ENCODE data around the gene DDX10. TPM values are rescaled to one million over a fixed set of nuclear protein-coding genes. Genes with fewer than 3 reads are reported as not detected.

DDX10 gene
- total and polyA plus RNA-seq, 9 donors: 13.1 to 34.3 (median 25.7) TPM

- Histone ChIP-seq H3K4me3 (no peak overlapping the region), H3K4me1 (ENCODE audit: insufficient read depth) (peaks cover 9% of the 10 kb centered on the region), H3K36me3 (no peaks in the 10 kb centered on the region), H3K27ac (no peak overlapping the region), H3K9me3 (no peaks in the 10 kb centered on the region), H3K27me3 (no peaks in the 10 kb centered on the region)
- DNase-seq: no peak
- TF ChIP-seq EP300 (IDR thresholded peaks at IDR 0.05): no peak
- TF ChIP-seq CTCF (IDR thresholded peaks at IDR 0.05): no peak
- no peak for TF ChIP-seq POLR2A (IDR thresholded peaks at IDR 0.05)
- intact Hi-C loops (cut with DNase I): no loop called here
Observed at GRCh38 chr11:108851781-108852180, 186.9 kb downstream of the DDX10 start.

GRCh38 chr11:108852701-108853100 is 187.8 kb downstream of the DDX10 start:
- intact Hi-C loops (cut with DNase I): no loop called here
- TF ChIP-seq EP300 (IDR thresholded peaks at IDR 0.05): no peak
- no peak for TF ChIP-seq CTCF (IDR thresholded peaks at IDR 0.05)
- no peak for TF ChIP-seq POLR2A (IDR thresholded peaks at IDR 0.05)
- 55 to 78% (median 69%) methylated on average over 1 of the region's 1 CpG for WGBS, 3 donors
- Histone ChIP-seq H3K4me3 (no peak overlapping the region), H3K4me1 (ENCODE audit: insufficient read depth) (peaks cover 11% of the 10 kb centered on the region), H3K27ac (no peak overlapping the region), H3K9me3 (no peaks in the 10 kb centered on the region), H3K36me3 (no peaks in the 10 kb centered on the region), H3K27me3 (no peaks in the 10 kb centered on the region)
- DNase-seq: no peak

- DNase-seq: no peak
- H3K4me1 ChIP-seq (ENCODE audit: insufficient read depth): peaks cover 11% of the 10 kb centered on the region
- intact Hi-C loops (cut with DNase I): no loop called here
- H3K4me3 ChIP-seq: no peak overlapping the region
- no peak overlapping the region for H3K27ac ChIP-seq
- WGBS, 3 donors: 86 to 93% (median 92%) methylated on average over 4 of the region's 4 CpGs
- H3K9me3 ChIP-seq: no peaks in the 10 kb centered on the region
- H3K36me3 ChIP-seq: no peaks in the 10 kb centered on the region
- no peaks in the 10 kb centered on the region for H3K27me3 ChIP-seq
- no peak for TF ChIP-seq CTCF (IDR thresholded peaks at IDR 0.05)
- no peak for TF ChIP-seq EP300 (IDR thresholded peaks at IDR 0.05)
- no peak for TF ChIP-seq POLR2A (IDR thresholded peaks at IDR 0.05)
Observed at GRCh38 chr11:108853151-108853550, 188.3 kb downstream of the DDX10 start.

- no peaks in the 10 kb centered on the region for H3K9me3 ChIP-seq
- no peak overlapping the region for H3K27ac ChIP-seq
- H3K4me3 ChIP-seq: no peak overlapping the region
- no peaks in the 10 kb centered on the region for H3K27me3 ChIP-seq
- TF ChIP-seq CTCF (IDR thresholded peaks at IDR 0.05) (no peak), EP300 (IDR thresholded peaks at IDR 0.05) (no peak), POLR2A (IDR thresholded peaks at IDR 0.05) (no peak)
- no peaks in the 10 kb centered on the region for H3K36me3 ChIP-seq
- DNase-seq: no peak
- intact Hi-C loops (cut with DNase I): no loop called here
- 6 to 17% (median 9%) methylated on average over 1 of the region's 1 CpG for WGBS, 3 donors
- peaks cover 11% of the 10 kb centered on the region for H3K4me1 ChIP-seq (ENCODE audit: insufficient read depth)
Observed at GRCh38 chr11:108853864-108854263, 189.0 kb downstream of the DDX10 start.

GRCh38 chr11:108854346-108854745 is 189.5 kb downstream of the DDX10 start:
- TF ChIP-seq CTCF (IDR thresholded peaks at IDR 0.05) (no peak), POLR2A (IDR thresholded peaks at IDR 0.05) (no peak), EP300 (IDR thresholded peaks at IDR 0.05) (no peak)
- Histone ChIP-seq H3K4me3 (no peak overlapping the region), H3K36me3 (no peaks in the 10 kb centered on the region), H3K4me1 (ENCODE audit: insufficient read depth) (peaks cover 11% of the 10 kb centered on the region), H3K9me3 (no peaks in the 10 kb centered on the region), H3K27ac (no peak overlapping the region), H3K27me3 (no peaks in the 10 kb centered on the region)
- intact Hi-C loops (cut with DNase I): no loop called here
- 11 to 40% (median 22%) methylated on average over 2 of the region's 2 CpGs for WGBS, 3 donors
- no peak for DNase-seq

Data from ovary (tissue), 9 donors.